CMK (cell line): ENCODE measurements around the gene ESF1.
"Not testable (repeated sequence)": the region's sequence is repeated elsewhere in the genome, so short reads cannot be mapped to it uniquely, and the experiment has no call there.

Source experiments
- DNase-seq: peaks from one replicate; pipeline ENCODE4 v3.0.0-alpha.2; 2010; ENCODE audit warnings: low read depth

ESF1 gene

GRCh38 chr20:13786143-13786828, 1.6 kb upstream of the ESF1 start:
- DNase-seq: no peak

GRCh38 chr20:13784271-13784892, 337 bp downstream of the ESF1 start:
- no peak for DNase-seq

GRCh38 chr20:13783528-13783927, 1.2 kb downstream of the ESF1 start:
- no peak for DNase-seq

- no peak for DNase-seq
These were observed 5.9 kb downstream of the ESF1 start for GRCh38 chr20:13778827-13779226.

- no peak for DNase-seq
These were observed 7.5 kb downstream of the ESF1 start for GRCh38 chr20:13777171-13777601.

GRCh38 chr20:13775867-13776266, 8.9 kb downstream of the ESF1 start:
- no peak for DNase-seq

- no peak for DNase-seq
These were observed 12.2 kb downstream of the ESF1 start for GRCh38 chr20:13772529-13772928.

GRCh38 chr20:13771853-13772453, 12.8 kb downstream of the ESF1 start:
- DNase-seq: no peak

- no peak for DNase-seq
These were observed 14.6 kb downstream of the ESF1 start for GRCh38 chr20:13770141-13770540.

GRCh38 chr20:13765868-13766416, 18.8 kb downstream of the ESF1 start:
- no peak for DNase-seq

- DNase-seq: no peak
These were observed 19.4 kb downstream of the ESF1 start for GRCh38 chr20:13765299-13765698.

GRCh38 chr20:13760451-13760946, 24.2 kb downstream of the ESF1 start:
- DNase-seq: not testable (repeated sequence)

GRCh38 chr20:13758884-13759283, 25.8 kb downstream of the ESF1 start:
- DNase-seq: no peak

GRCh38 chr20:13756551-13756950, 28.2 kb downstream of the ESF1 start:
- DNase-seq: no peak

GRCh38 chr20:13755809-13756208, 28.9 kb downstream of the ESF1 start:
- DNase-seq: no peak

GRCh38 chr20:13753436-13754036, 31.2 kb downstream of the ESF1 start:
- DNase-seq: no peak

GRCh38 chr20:13749811-13750210, 34.9 kb downstream of the ESF1 start:
- DNase-seq: no peak

GRCh38 chr20:13745784-13746183, 38.9 kb downstream of the ESF1 start:
- no peak for DNase-seq

- no peak for DNase-seq
These were observed 40.4 kb downstream of the ESF1 start for GRCh38 chr20:13744352-13744751.

- no peak for DNase-seq
These were observed 42.8 kb downstream of the ESF1 start for GRCh38 chr20:13741879-13742278.

- no peak for DNase-seq
These were observed 44.7 kb downstream of the ESF1 start for GRCh38 chr20:13739731-13740649.
